SK-N-SH treated with all-trans-retinoic acid at 6 μM for 48 hours (cell line): ENCODE measurements around the gene EMILIN2.

Source experiments
- ARNTL ChIP-seq: fragments of 450-650 bp; formaldehyde crosslinking; IDR thresholded peaks from 2 replicates; pipeline ENCODE4 v1.5.0; 2020; ENCODE audit warnings: low read depth, mild to moderate bottlenecking, moderate library complexity, borderline replicate concordance
- BACH2 ChIP-seq: fragments of 250-450 bp; sonication (Bioruptor Pico); IDR thresholded peaks from 2 replicates; pipeline ENCODE4 v1.9.0; 2021; ENCODE audit warnings: mild to moderate bottlenecking, borderline replicate concordance
- ISL1 ChIP-seq: fragments of 250-450 bp; sonication (Bioruptor Pico); IDR thresholded peaks from 2 replicates; pipeline ENCODE4 v2.1.2; 2022; ENCODE audit warnings: mild to moderate bottlenecking, moderate library complexity
- OSR1 ChIP-seq: fragments of 250-450 bp; sonication (Bioruptor Pico); IDR thresholded peaks from 2 replicates; pipeline ENCODE4 v1.8.0; 2022; ENCODE audit warnings: moderate library complexity, mild to moderate bottlenecking, inconsistent platforms
- PATZ1 ChIP-seq: fragments of 250-450 bp; sonication (Bioruptor Pico); IDR thresholded peaks from 2 replicates; pipeline ENCODE4 v1.8.0; 2020; ENCODE audit warnings: mild to moderate bottlenecking, moderate library complexity, borderline replicate concordance
- PPARA ChIP-seq: fragments of 250-450 bp; sonication (Bioruptor Pico); IDR thresholded peaks from 2 replicates; pipeline ENCODE4 v1.5.0; 2020; ENCODE audit warnings: mild to moderate bottlenecking, borderline replicate concordance
- RARB ChIP-seq: fragments of 250-450 bp; sonication (Bioruptor Pico); IDR thresholded peaks from 2 replicates; pipeline ENCODE4 v1.8.0; 2021; ENCODE audit warnings: mild to moderate bottlenecking, moderate library complexity
- TSHZ2 ChIP-seq: fragments of 250-450 bp; sonication (Bioruptor Pico); IDR thresholded peaks from 2 replicates; pipeline ENCODE4 v1.5.0; 2020; ENCODE audit warnings: mild to moderate bottlenecking, moderate library complexity
- ZC3H10 ChIP-seq: fragments of 250-450 bp; sonication (Bioruptor Pico); IDR thresholded peaks from 2 replicates; pipeline ENCODE4 v1.5.1; 2021; ENCODE audit warnings: mild to moderate bottlenecking, moderate library complexity
- ZFP3 ChIP-seq: fragments of 250-450 bp; sonication (Bioruptor Pico); IDR thresholded peaks from 2 replicates; pipeline ENCODE4 v1.5.0; 2020; ENCODE audit warnings: mild to moderate bottlenecking, moderate library complexity
- ZFP30 ChIP-seq: fragments of 450-650 bp; formaldehyde crosslinking; IDR thresholded peaks from 2 replicates; pipeline ENCODE4 v1.5.0; 2022; ENCODE audit warnings: mild to moderate bottlenecking, moderate library complexity
- ZNF565 ChIP-seq: fragments of 450-650 bp; formaldehyde crosslinking; conservative IDR thresholded peaks from 2 replicates; pipeline ENCODE4 v1.5.0; 2020; ENCODE audit warnings: low read depth, mild to moderate bottlenecking, moderate library complexity
- ZNF70 ChIP-seq: fragments of 450-650 bp; formaldehyde crosslinking; IDR thresholded peaks from 2 replicates; pipeline ENCODE4 v1.5.0; 2020; ENCODE audit warnings: mild to moderate bottlenecking, moderate library complexity

GRCh38 chr18:2932247-2933181, 85.7 kb downstream of the EMILIN2 start:
- TF ChIP-seq ZFP30 (CRISPR knock-in tag) = no peak
- no peak for TF ChIP-seq PPARA (CRISPR knock-in tag)
- TF ChIP-seq ISL1 = no peak
- TF ChIP-seq RARB (CRISPR knock-in tag) = no peak
- no peak for TF ChIP-seq ZC3H10 (CRISPR knock-in tag)
- TF ChIP-seq BACH2 = no peak
- no peak for TF ChIP-seq PATZ1
- no peak for TF ChIP-seq TSHZ2 (CRISPR knock-in tag)
- TF ChIP-seq ARNTL = no peak
- TF ChIP-seq ZFP3 (CRISPR knock-in tag) = no peak
- TF ChIP-seq ZNF565 = no peak
- no peak for TF ChIP-seq OSR1 (CRISPR knock-in tag)
- TF ChIP-seq ZNF70 (CRISPR knock-in tag) = no peak
